Breast epithelium (tissue), 3 donors: ENCODE data around the gene LAYN.

ENCODE experiments used
- CTCF ChIP-seq, 3 donors: fragments of 450-650 bp; IDR thresholded peaks; one replicate each; pipeline ENCODE4 v1.5.1; 2016 to 2017; ENCODE audit warnings: antibody characterized with exemption in 3 of 3, mild to moderate bottlenecking in 3 of 3, moderate library complexity in 3 of 3
- POLR2A ChIP-seq: fragments of 450-650 bp; IDR thresholded peaks from one replicate; pipeline ENCODE4 v1.6.1; 2016; ENCODE audit warnings: antibody characterized with exemption, mild to moderate bottlenecking, moderate library complexity

- TF ChIP-seq POLR2A (no peak), CTCF (IDR thresholded peaks at IDR 0.05) (peak in 2 of 3 donors; percentile 44 to 68)
Observed at GRCh38 chr11:111586388-111586831, 45.9 kb downstream of the LAYN start.
